Measurements from ENCODE around the gene CD200R1L. TPM values are rescaled to one million over a fixed set of nuclear protein-coding genes. Genes with fewer than 3 reads are reported as not detected.

CD200R1L gene
- total RNA-seq, 2 experiments from 2014 or later = not detected

GRCh38 chr3:112858410-112859069, 11.9 kb upstream of the CD200R1L start:
- H3K4me2 ChIP-seq (ENCODE audit: low read length) = no peak overlapping the region
- H2AFZ ChIP-seq (ENCODE audit: low read length) = no peak overlapping the region; the same call in 1 of the 2 replicates
- no peak overlapping the region for H3K4me3 ChIP-seq (ENCODE audit: low read depth, low read length, poor library complexity, severe bottlenecking)
- no peak for DNase-seq (ENCODE audit: low spot score)
- H3K27ac ChIP-seq (ENCODE audit: low read depth, low read length, poor library complexity, severe bottlenecking) = no peak overlapping the region
- intact Hi-C loops (cut with micrococcal nuclease; ENCODE audit: unreplicated experiment) = no loop called here
- H3K9me2 ChIP-seq (ENCODE audit: insufficient read depth, low read length) = no peaks in the 10 kb centered on the region
- POLR2A ChIA-PET = interaction anchor here (0.9 to 1.2 kb wide), 3 partner anchors 9 to 29 kb away, joined by 3 to 4 read pairs (median 3); no protein-coding TSS in a partner anchor
- peaks cover 12% of the 10 kb centered on the region for H3K4me1 ChIP-seq (ENCODE audit: insufficient read depth, low read length, poor library complexity, severe bottlenecking)
- TF ChIP-seq CTCF (conservative IDR thresholded peaks at IDR 0.05; ENCODE audit: low read length) = no peak
- no peak for TF ChIP-seq EZH2phosphoT487 (IDR thresholded peaks at IDR 0.05; ENCODE audit: borderline replicate concordance, low read depth, low read length)
- BruUV-seq (replicated peaks) = no TSS peak
- H3K79me2 ChIP-seq (ENCODE audit: insufficient read depth, low read depth, low read length) = no peaks in the 10 kb centered on the region
- CTCF ChIA-PET (ENCODE audit: unreplicated experiment) = no interaction called here
- H4K20me1 ChIP-seq (ENCODE audit: insufficient read depth, low read length) = no peaks in the 10 kb centered on the region
- H3K36me3 ChIP-seq (ENCODE audit: insufficient read depth, low read length) = no peaks in the 10 kb centered on the region
- peaks cover 20% of the 10 kb centered on the region; the same call in 1 of the 2 replicates for H3K9me3 ChIP-seq (ENCODE audit: low read length)

- no peaks in the 10 kb centered on the region for H4K20me1 ChIP-seq (ENCODE audit: insufficient read depth, low read length)
- no peak overlapping the region for H3K27ac ChIP-seq (ENCODE audit: low read depth, low read length, poor library complexity, severe bottlenecking)
- no peak overlapping the region; the same call in 1 of the 2 replicates for H2AFZ ChIP-seq (ENCODE audit: low read length)
- no TSS peak for BruUV-seq (replicated peaks)
- H3K4me2 ChIP-seq (ENCODE audit: low read length) = no peak overlapping the region
- H3K4me1 ChIP-seq (ENCODE audit: insufficient read depth, low read length, poor library complexity, severe bottlenecking) = peaks cover 12% of the 10 kb centered on the region
- no peaks in the 10 kb centered on the region for H3K9me2 ChIP-seq (ENCODE audit: insufficient read depth, low read length)
- no peak for TF ChIP-seq CTCF (conservative IDR thresholded peaks at IDR 0.05; ENCODE audit: low read length)
- TF ChIP-seq EZH2phosphoT487 (IDR thresholded peaks at IDR 0.05; ENCODE audit: borderline replicate concordance, low read depth, low read length) = no peak
- H3K36me3 ChIP-seq (ENCODE audit: insufficient read depth, low read length) = no peaks in the 10 kb centered on the region
- intact Hi-C loops (cut with micrococcal nuclease; ENCODE audit: unreplicated experiment) = no loop called here
- POLR2A ChIA-PET = no interaction called here
- no peak for DNase-seq (ENCODE audit: low spot score)
- CTCF ChIA-PET (ENCODE audit: unreplicated experiment) = no interaction called here
- H3K79me2 ChIP-seq (ENCODE audit: insufficient read depth, low read depth, low read length) = no peaks in the 10 kb centered on the region
- peaks cover 20% of the 10 kb centered on the region; the same call in 1 of the 2 replicates for H3K9me3 ChIP-seq (ENCODE audit: low read length)
- H3K4me3 ChIP-seq (ENCODE audit: low read depth, low read length, poor library complexity, severe bottlenecking) = no peak overlapping the region
Measured at GRCh38 chr3:112857526-112857925, 10.9 kb upstream of the CD200R1L start.

- intact Hi-C loops (cut with micrococcal nuclease; ENCODE audit: unreplicated experiment) = no loop called here
- Histone ChIP-seq H3K79me2 (ENCODE audit: insufficient read depth, low read depth, low read length) (no peaks in the 10 kb centered on the region), H3K4me3 (ENCODE audit: low read depth, low read length, poor library complexity, severe bottlenecking) (peak overlapping the region; percentile 4), H3K9me2 (ENCODE audit: insufficient read depth, low read length) (no peaks in the 10 kb centered on the region), H2AFZ (ENCODE audit: low read length) (no peak overlapping the region), H3K9me3 (ENCODE audit: low read length) (peaks cover 25% of the 10 kb centered on the region; the same call in 1 of the 2 replicates), H3K4me2 (ENCODE audit: low read length) (peak overlapping the region; percentile 39), H3K4me1 (ENCODE audit: insufficient read depth, low read length, poor library complexity, severe bottlenecking) (peaks cover 12% of the 10 kb centered on the region), H3K36me3 (ENCODE audit: insufficient read depth, low read length) (no peaks in the 10 kb centered on the region), H4K20me1 (ENCODE audit: insufficient read depth, low read length) (no peaks in the 10 kb centered on the region), H3K27ac (ENCODE audit: low read depth, low read length, poor library complexity, severe bottlenecking) (no peak overlapping the region)
- no TSS peak for BruUV-seq (replicated peaks)
- CTCF ChIA-PET (ENCODE audit: unreplicated experiment) = no interaction called here
- DNase-seq (ENCODE audit: low spot score) = peak; percentile 61
- no peak for TF ChIP-seq CTCF (conservative IDR thresholded peaks at IDR 0.05; ENCODE audit: low read length)
- TF ChIP-seq EZH2phosphoT487 (IDR thresholded peaks at IDR 0.05; ENCODE audit: borderline replicate concordance, low read depth, low read length) = no peak
- POLR2A ChIA-PET = no interaction called here
Measured at GRCh38 chr3:112856537-112856936, 9.9 kb upstream of the CD200R1L start.

Data from OCI-LY7 (cell line).